ENCODE data around the gene AHCYL1.
A peak's percentile ranks its signal among the peaks of the same experiment; 100 is the strongest.

DNA sequence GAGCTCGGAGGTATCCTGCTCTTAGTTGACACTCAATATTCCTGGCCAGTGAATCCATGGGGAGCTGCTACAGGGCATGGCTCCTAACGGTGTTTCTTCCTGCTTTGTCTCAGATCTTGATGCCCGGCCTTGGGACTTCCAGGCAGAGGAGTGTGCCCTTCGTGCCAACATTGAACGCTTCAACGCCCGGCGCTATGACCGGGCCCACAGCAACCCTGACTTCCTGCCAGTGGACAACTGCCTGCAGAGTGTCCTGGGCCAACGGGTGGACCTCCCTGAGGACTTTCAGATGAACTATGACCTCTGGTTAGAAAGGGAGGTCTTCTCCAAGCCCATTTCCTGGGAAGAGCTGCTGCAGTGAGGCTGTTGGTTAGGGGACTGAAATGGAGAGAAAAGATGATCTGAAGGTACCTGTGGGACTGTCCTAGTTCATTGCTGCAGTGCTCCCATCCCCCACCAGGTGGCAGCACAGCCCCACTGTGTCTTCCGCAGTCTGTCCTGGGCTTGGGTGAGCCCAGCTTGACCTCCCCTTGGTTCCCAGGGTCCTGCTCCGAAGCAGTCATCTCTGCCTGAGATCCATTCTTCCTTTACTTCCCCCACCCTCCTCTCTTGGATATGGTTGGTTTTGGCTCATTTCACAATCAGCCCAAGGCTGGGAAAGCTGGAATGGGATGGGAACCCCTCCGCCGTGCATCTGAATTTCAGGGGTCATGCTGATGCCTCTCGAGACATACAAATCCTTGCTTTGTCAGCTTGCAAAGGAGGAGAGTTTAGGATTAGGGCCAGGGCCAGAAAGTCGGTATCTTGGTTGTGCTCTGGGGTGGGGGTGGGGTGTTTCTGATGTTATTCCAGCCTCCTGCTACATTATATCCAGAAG is 69.2 kb downstream of the AHCYL1 start:
- TF ChIP-seq CTCF (conservative IDR thresholded peaks at IDR 0.05; ENCODE audit: low read depth, low read length) = peak; percentile 96
- no peak for TF ChIP-seq EZH2 (IDR thresholded peaks at IDR 0.05; ENCODE audit: borderline replicate concordance, low read depth, low read length, poor library complexity, severe bottlenecking)

All from A673 (cell line).